ENCODE data around the gene SLC22A31.

The SLC22A31 gene

DNA sequence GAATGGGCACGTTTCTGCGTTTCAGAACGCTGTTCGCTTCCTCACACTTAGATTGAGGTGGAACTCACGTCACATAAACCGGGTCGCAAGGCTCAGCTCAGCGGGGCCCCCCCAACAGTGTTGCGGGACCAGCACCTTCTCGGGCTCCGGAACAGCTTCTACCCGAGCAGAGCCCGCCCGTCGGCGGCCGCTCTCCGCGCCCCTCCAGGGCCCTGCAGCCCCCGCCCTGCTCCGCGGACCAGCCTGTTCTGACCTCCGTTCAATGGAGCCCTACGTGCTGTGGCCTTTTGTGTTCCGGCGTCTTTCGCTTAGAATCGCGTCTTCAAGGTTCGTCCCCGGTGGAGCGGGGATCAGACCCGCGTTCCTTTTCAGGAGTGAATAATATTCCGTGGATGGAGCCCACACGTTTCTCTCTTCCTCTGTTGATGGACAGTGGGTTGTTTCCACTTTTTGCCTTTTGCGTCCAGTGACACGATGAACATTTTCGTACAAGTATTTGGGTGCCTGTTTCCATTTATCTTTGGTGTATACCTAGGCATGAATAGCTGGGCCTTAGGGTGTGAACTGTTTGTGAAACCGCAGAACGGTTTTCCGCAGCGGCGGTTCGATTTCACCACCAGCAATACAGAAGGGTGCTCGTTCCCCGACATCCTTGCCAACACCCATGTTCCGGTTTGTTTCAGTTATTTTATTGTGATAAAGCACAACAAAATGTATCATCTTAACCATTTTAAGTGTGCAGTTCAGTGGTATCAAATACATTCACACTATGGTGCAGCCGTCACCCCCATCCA lies 2.3 kb upstream of the SLC22A31 start:
- ATAC-seq (replicated peaks) (no peak), DNase-seq (no peak)
- H3K4me1 Mint-ChIP-seq: peaks cover 6 to 19% of the 10 kb centered on the region in 2 donors
- peaks cover 48 to 59% of the 10 kb centered on the region in 2 donors for H3K27me3 Mint-ChIP-seq
- H3K27ac Mint-ChIP-seq: peak overlapping the region; percentile 28
- H3K9me3 Mint-ChIP-seq: peaks cover 0 to 5% of the 10 kb centered on the region in 2 donors
- peaks cover 0 to 2% of the 10 kb centered on the region in 2 donors for H3K36me3 Mint-ChIP-seq
- H3K4me3 Mint-ChIP-seq: peak overlapping the region; percentile 48 to 57

DNA sequence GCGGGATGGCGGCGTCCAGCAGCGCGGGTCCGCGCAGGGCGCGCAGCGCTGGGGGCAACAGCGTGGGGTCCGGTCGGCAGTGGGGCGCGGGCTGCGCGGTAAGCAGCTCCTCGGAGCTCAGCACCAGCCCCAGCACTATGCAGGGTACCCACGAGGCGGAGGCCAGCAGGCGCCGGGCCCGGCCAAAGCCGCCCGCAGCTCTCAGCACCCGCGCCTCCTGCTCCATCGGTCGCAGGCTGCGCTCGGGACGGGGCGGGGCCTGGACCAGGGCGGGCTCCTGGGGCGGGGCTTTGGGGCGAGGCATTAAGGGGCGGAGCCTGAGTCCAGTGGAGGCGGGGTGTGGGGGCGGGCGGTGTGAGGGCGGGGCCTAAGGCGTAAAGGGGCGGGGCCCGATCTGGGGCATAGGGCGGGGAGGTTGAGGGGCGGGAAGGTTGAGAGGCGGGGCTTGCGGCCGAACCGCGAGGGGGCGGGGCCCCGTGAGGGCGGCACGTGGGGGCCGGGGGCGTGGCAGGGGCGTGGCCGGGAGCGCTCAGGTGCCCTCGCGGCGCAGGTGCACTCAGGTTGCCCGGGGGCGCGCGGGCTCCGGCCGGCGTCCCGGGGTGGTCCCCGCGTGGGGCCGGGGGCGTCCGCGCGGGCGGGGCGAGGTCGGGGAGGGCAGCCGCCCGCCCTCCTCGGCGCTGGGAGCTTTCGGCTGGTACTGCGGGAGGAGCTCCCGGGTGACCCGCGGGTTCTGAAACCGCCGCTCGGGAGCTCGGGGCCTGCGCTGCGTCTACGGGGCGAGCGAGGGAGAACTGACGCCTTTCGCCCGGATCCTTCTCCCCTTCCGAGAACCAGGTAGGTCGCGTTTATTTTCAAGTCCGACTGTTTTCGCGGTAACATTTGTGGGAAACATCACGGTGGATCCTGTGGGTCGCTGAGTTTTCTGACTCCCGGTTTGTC lies 1.4 kb upstream of the SLC22A31 start:
- peaks cover 6 to 19% of the 10 kb centered on the region in 2 donors for H3K4me1 Mint-ChIP-seq
- peak; percentile 88 to 93 for ATAC-seq (replicated peaks)
- DNase-seq: peak; percentile 70
- H3K27ac Mint-ChIP-seq: no peak overlapping the region
- peaks cover 0 to 5% of the 10 kb centered on the region in 2 donors for H3K9me3 Mint-ChIP-seq
- peak overlapping the region; percentile 25 to 52 for H3K4me3 Mint-ChIP-seq
- peaks cover 56 to 68% of the 10 kb centered on the region in 2 donors for H3K27me3 Mint-ChIP-seq
- H3K36me3 Mint-ChIP-seq: peaks cover 0 to 2% of the 10 kb centered on the region in 2 donors

GRCh38 chr16:89200850-89201411 lies 594 bp upstream of the SLC22A31 start:
- H3K27me3 Mint-ChIP-seq: peaks cover 56 to 69% of the 10 kb centered on the region in 2 donors
- H3K4me3 Mint-ChIP-seq: peak overlapping the region; percentile 50 to 53
- ATAC-seq (replicated peaks) (peak; percentile 25 to 34), DNase-seq (no peak)
- peaks cover 0 to 5% of the 10 kb centered on the region in 2 donors for H3K9me3 Mint-ChIP-seq
- H3K4me1 Mint-ChIP-seq: peaks cover 6 to 19% of the 10 kb centered on the region in 2 donors
- H3K36me3 Mint-ChIP-seq: peaks cover 0 to 2% of the 10 kb centered on the region in 2 donors
- H3K27ac Mint-ChIP-seq: no peak overlapping the region

DNA sequence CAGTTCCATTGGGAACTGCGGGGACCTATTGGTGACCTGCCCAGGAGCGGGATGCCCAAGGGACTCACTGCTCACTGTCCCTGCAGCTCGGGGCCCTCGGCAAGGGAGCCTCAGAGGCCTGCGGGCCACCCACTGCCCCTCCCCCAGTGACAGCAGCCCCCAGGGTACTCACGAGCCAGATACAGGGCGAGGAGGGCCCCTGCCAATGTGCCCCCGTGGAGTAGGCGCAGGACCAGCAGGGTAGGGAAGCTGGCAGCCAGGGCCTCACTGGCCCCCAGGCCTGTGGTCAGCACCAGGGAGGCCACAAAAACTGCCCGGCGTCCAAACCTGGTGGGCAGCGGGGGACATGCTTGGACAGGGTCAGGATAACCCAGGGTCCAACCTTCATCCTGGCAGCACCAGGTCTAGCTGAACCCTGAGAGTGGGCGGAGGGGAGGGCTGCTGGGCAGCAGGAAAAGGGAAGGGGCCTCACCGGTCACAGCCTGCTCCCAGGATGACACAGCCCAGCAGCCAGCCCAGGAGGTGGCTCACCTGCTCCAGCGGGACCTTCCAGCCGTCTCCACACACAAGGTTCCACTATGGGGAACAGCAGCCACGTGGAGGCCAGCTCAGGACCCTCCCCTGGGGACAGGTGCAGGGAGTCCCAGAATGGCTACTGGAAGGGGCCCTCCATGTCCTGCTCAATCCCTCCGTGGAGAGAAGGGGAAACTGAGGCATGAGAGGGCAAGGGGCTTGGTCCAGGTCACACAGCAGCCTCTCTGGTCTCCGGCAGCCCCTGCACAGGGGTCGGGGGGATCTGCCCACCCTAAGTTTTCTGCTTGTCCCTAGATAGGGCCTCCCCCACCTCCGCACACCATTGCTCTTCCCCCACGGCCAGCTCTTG lies 855 bp downstream of the SLC22A31 start:
- DNase-seq: no peak
- Mint-ChIP-seq H3K36me3 (peaks cover 0 to 2% of the 10 kb centered on the region in 2 donors), H3K4me1 (peaks cover 6 to 19% of the 10 kb centered on the region in 2 donors), H3K27ac (no peak overlapping the region), H3K4me3 (no peak overlapping the region), H3K27me3 (peaks cover 50 to 69% of the 10 kb centered on the region in 2 donors), H3K9me3 (peaks cover 0 to 5% of the 10 kb centered on the region in 2 donors)
- ATAC-seq (replicated peaks): no peak

- Mint-ChIP-seq H3K4me1 (peaks cover 6 to 19% of the 10 kb centered on the region in 2 donors), H3K27me3 (peaks cover 43 to 71% of the 10 kb centered on the region in 2 donors), H3K4me3 (no peak overlapping the region), H3K9me3 (peaks cover 0 to 5% of the 10 kb centered on the region in 2 donors), H3K27ac (no peak overlapping the region), H3K36me3 (peaks cover 0 to 2% of the 10 kb centered on the region in 2 donors)
- ATAC-seq (replicated peaks) (no peak), DNase-seq (no peak)
Measured at GRCh38 chr16:89198417-89199240, 1.7 kb downstream of the SLC22A31 start.

- Mint-ChIP-seq H3K4me1 (peaks cover 7 to 14% of the 10 kb centered on the region in 2 donors), H3K4me3 (no peak overlapping the region), H3K9me3 (peaks cover 0 to 2% of the 10 kb centered on the region in 2 donors), H3K27ac (peak overlapping the region; percentile 22), H3K27me3 (peaks cover 35 to 63% of the 10 kb centered on the region in 2 donors), H3K36me3 (peaks cover 0 to 2% of the 10 kb centered on the region in 2 donors)
- ATAC-seq (replicated peaks) (no peak), DNase-seq (no peak)
Measured at GRCh38 chr16:89197633-89198416, 2.5 kb downstream of the SLC22A31 start.

GRCh38 chr16:89197033-89197632 lies 3.2 kb downstream of the SLC22A31 start:
- H3K9me3 Mint-ChIP-seq: no peaks in the 10 kb centered on the region
- no peak for ATAC-seq (replicated peaks)
- no peaks in the 10 kb centered on the region for H3K36me3 Mint-ChIP-seq
- DNase-seq: no peak
- peaks cover 7 to 12% of the 10 kb centered on the region in 2 donors for H3K4me1 Mint-ChIP-seq
- no peak overlapping the region for H3K27ac Mint-ChIP-seq
- peaks cover 30 to 56% of the 10 kb centered on the region in 2 donors for H3K27me3 Mint-ChIP-seq
- no peak overlapping the region for H3K4me3 Mint-ChIP-seq

- H3K36me3 Mint-ChIP-seq: no peaks in the 10 kb centered on the region
- no peak overlapping the region for H3K4me3 Mint-ChIP-seq
- peak overlapping the region; percentile 37 for H3K27ac Mint-ChIP-seq
- no peaks in the 10 kb centered on the region for H3K9me3 Mint-ChIP-seq
- ATAC-seq (replicated peaks) (no peak), DNase-seq (no peak)
- peaks cover 28 to 54% of the 10 kb centered on the region in 2 donors for H3K27me3 Mint-ChIP-seq
- peaks cover 6 to 10% of the 10 kb centered on the region in 2 donors for H3K4me1 Mint-ChIP-seq
Measured at GRCh38 chr16:89195521-89196171, 4.7 kb downstream of the SLC22A31 start.

DNA sequence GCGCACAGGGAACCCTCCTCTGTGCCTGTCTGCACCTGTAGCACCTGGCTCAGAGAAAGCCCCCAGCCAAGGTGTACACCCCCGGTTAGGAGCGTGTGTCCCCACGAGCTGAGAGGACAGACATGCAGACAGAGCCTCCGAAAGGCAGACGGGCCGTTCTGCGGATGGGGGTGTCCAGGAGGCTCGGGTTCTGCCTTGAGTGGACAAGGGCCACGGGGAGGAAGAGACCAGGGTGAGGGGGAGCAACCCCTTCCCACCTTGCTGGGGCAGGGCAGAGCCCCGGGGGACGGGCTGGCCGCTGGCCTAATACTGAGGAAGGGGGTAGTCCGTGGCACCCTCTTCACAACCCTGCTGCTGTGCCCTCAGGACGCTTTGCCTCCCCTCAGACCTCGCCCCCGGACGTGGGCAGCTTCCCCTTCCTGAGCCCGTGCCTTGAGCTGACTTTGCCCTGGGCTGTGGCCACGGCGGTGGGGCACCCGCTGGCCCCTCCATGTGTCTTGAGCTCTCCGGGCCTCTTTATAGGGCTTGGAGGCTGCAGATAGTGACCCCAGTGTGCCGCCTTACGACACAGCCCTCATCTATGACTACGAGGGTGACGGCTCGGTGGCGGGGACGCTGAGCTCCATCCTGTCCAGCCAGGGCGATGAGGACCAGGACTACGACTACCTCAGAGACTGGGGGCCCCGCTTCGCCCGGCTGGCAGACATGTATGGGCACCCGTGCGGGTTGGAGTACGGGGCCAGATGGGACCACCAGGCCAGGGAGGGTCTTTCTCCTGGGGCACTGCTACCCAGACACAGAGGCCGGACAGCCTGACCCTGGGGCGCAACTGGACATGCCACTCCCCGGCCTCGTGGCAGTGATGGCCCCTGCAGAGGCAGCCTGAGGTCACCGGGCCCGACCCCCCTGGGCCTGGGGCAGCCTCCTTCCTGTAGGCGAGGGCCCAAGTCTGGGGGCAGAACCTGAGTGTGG lies 5.7 kb downstream of the SLC22A31 start:
- Mint-ChIP-seq H3K27me3 (peaks cover 20 to 44% of the 10 kb centered on the region in 2 donors), H3K4me3 (no peak overlapping the region), H3K27ac (no peak overlapping the region), H3K9me3 (no peaks in the 10 kb centered on the region), H3K4me1 (peaks cover 0 to 1% of the 10 kb centered on the region in 2 donors), H3K36me3 (no peaks in the 10 kb centered on the region)
- DNase-seq (no peak), ATAC-seq (replicated peaks) (no peak)

DNA sequence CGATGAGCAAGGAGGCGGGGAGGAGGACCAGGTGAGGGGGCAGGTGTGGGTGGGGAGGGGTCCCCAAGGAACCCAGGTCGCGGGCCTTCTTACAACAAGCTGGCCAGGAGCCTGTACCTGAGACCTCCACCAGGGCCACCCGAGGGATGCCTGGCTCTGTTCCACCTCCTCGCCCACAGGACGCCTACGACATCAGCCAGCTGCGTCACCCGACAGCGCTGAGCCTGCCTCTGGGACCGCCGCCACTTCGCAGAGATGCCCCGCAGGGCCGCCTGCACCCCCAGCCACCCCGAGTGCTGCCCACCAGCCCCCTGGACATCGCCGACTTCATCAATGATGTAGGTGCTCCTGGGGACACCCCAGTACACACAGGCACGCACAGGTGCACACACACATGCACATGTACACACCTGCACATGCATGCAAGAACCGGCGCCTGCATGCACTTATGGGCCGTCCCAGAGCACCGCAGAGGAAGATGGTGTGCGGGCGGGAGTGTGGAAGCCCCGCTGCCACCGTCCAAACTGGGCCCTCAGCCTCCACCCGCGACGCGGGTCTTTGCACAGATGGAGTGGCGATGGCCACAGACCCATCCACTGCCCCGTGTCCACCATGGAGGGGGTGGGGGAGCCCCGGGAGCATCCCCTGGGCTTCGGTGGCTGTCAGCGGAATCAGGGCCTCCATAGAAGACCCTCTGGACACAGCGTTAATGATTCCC lies 6.6 kb downstream of the SLC22A31 start:
- peak overlapping the region; percentile 25 to 35 for H3K4me3 Mint-ChIP-seq
- peaks cover 0 to 1% of the 10 kb centered on the region in 2 donors for H3K4me1 Mint-ChIP-seq
- no peaks in the 10 kb centered on the region for H3K9me3 Mint-ChIP-seq
- H3K27ac Mint-ChIP-seq: no peak overlapping the region
- no peak for DNase-seq
- ATAC-seq (replicated peaks): no peak
- no peaks in the 10 kb centered on the region for H3K36me3 Mint-ChIP-seq
- peaks cover 14 to 35% of the 10 kb centered on the region in 2 donors for H3K27me3 Mint-ChIP-seq

All from stimulated activated naive B cell treated with anti-CD40 and anti-IgM and Interleukin-4, amounts not matched to agents 10 μg/mL and 1 μg/mL and 100 μg/mL, for 72 hours (primary cell).